ENCODE measurements around the gene HDGFL1. TPM values are rescaled to one million over a fixed set of nuclear protein-coding genes. Genes with fewer than 3 reads are reported as not detected.
A peak's percentile ranks its signal among the peaks of the same experiment; 100 is the strongest.

The HDGFL1 gene
- total RNA-seq, 1 donor: not detected

GRCh38 chr6:22596011-22596410 lies 26.6 kb downstream of the HDGFL1 start:
- Histone ChIP-seq H4K20me1 (ENCODE audit: insufficient read depth, low read length) (no peaks in the 10 kb centered on the region), H3K79me2 (ENCODE audit: insufficient read depth, low read length) (no peaks in the 10 kb centered on the region), H3K27ac (ENCODE audit: low read depth, low read length) (no peak overlapping the region), H3K4me1 (ENCODE audit: insufficient read depth, low read length) (peaks cover 8% of the 10 kb centered on the region), H3K4me3 (ENCODE audit: insufficient read depth, low read length) (no peak overlapping the region), H3K9me3 (ENCODE audit: low read depth, low read length) (no peaks in the 10 kb centered on the region), H2AFZ (ENCODE audit: low read length) (no peak overlapping the region), H3K36me3 (ENCODE audit: insufficient read depth, low read length) (no peaks in the 10 kb centered on the region), H3K4me2 (ENCODE audit: insufficient read depth, low read length) (no peak overlapping the region), H3K27me3 (ENCODE audit: insufficient read depth, low read length) (no peaks in the 10 kb centered on the region)
- DNase-seq (ENCODE audit: insufficient read length, low spot score, missing footprints): peak; percentile 41
- TF ChIP-seq CTCF (IDR thresholded peaks at IDR 0.05; ENCODE audit: extremely low read depth, low read depth, low read length): no peak

GRCh38 chr6:22598339-22598738 lies 29.0 kb downstream of the HDGFL1 start:
- Histone ChIP-seq H3K4me3 (ENCODE audit: insufficient read depth, low read length) (no peak overlapping the region), H3K36me3 (ENCODE audit: insufficient read depth, low read length) (no peaks in the 10 kb centered on the region), H2AFZ (ENCODE audit: low read length) (no peak overlapping the region), H4K20me1 (ENCODE audit: insufficient read depth, low read length) (no peaks in the 10 kb centered on the region), H3K4me2 (ENCODE audit: insufficient read depth, low read length) (no peak overlapping the region), H3K9me3 (ENCODE audit: low read depth, low read length) (no peaks in the 10 kb centered on the region), H3K79me2 (ENCODE audit: insufficient read depth, low read length) (no peaks in the 10 kb centered on the region), H3K27ac (ENCODE audit: low read depth, low read length) (no peak overlapping the region), H3K4me1 (ENCODE audit: insufficient read depth, low read length) (peaks cover 8% of the 10 kb centered on the region), H3K27me3 (ENCODE audit: insufficient read depth, low read length) (no peaks in the 10 kb centered on the region)
- no peak for TF ChIP-seq CTCF (IDR thresholded peaks at IDR 0.05; ENCODE audit: extremely low read depth, low read depth, low read length)
- DNase-seq (ENCODE audit: insufficient read length, low spot score, missing footprints): no peak

GRCh38 chr6:22600059-22600458 lies 30.7 kb downstream of the HDGFL1 start:
- Histone ChIP-seq H3K4me3 (ENCODE audit: insufficient read depth, low read length) (no peak overlapping the region), H4K20me1 (ENCODE audit: insufficient read depth, low read length) (no peaks in the 10 kb centered on the region), H2AFZ (ENCODE audit: low read length) (no peak overlapping the region), H3K27ac (ENCODE audit: low read depth, low read length) (no peak overlapping the region), H3K79me2 (ENCODE audit: insufficient read depth, low read length) (no peaks in the 10 kb centered on the region), H3K4me2 (ENCODE audit: insufficient read depth, low read length) (no peak overlapping the region), H3K27me3 (ENCODE audit: insufficient read depth, low read length) (no peaks in the 10 kb centered on the region), H3K9me3 (ENCODE audit: low read depth, low read length) (no peaks in the 10 kb centered on the region), H3K36me3 (ENCODE audit: insufficient read depth, low read length) (no peaks in the 10 kb centered on the region), H3K4me1 (ENCODE audit: insufficient read depth, low read length) (peaks cover 8% of the 10 kb centered on the region)
- no peak for DNase-seq (ENCODE audit: insufficient read length, low spot score, missing footprints)
- TF ChIP-seq CTCF (IDR thresholded peaks at IDR 0.05; ENCODE audit: extremely low read depth, low read depth, low read length): no peak

GRCh38 chr6:22601984-22602383 lies 32.6 kb downstream of the HDGFL1 start:
- H3K4me1 ChIP-seq (ENCODE audit: insufficient read depth, low read length): peaks cover 2% of the 10 kb centered on the region
- no peak overlapping the region for H3K27ac ChIP-seq (ENCODE audit: low read depth, low read length)
- no peak for TF ChIP-seq CTCF (IDR thresholded peaks at IDR 0.05; ENCODE audit: extremely low read depth, low read depth, low read length)
- H3K4me3 ChIP-seq (ENCODE audit: insufficient read depth, low read length): no peak overlapping the region
- no peak overlapping the region for H3K4me2 ChIP-seq (ENCODE audit: insufficient read depth, low read length)
- no peaks in the 10 kb centered on the region for H3K27me3 ChIP-seq (ENCODE audit: insufficient read depth, low read length)
- H3K36me3 ChIP-seq (ENCODE audit: insufficient read depth, low read length): no peaks in the 10 kb centered on the region
- DNase-seq (ENCODE audit: insufficient read length, low spot score, missing footprints): no peak
- no peak overlapping the region for H2AFZ ChIP-seq (ENCODE audit: low read length)
- H3K79me2 ChIP-seq (ENCODE audit: insufficient read depth, low read length): no peaks in the 10 kb centered on the region
- H4K20me1 ChIP-seq (ENCODE audit: insufficient read depth, low read length): no peaks in the 10 kb centered on the region
- H3K9me3 ChIP-seq (ENCODE audit: low read depth, low read length): no peaks in the 10 kb centered on the region
